ENCODE data around the gene DNAJC4.

DNA sequence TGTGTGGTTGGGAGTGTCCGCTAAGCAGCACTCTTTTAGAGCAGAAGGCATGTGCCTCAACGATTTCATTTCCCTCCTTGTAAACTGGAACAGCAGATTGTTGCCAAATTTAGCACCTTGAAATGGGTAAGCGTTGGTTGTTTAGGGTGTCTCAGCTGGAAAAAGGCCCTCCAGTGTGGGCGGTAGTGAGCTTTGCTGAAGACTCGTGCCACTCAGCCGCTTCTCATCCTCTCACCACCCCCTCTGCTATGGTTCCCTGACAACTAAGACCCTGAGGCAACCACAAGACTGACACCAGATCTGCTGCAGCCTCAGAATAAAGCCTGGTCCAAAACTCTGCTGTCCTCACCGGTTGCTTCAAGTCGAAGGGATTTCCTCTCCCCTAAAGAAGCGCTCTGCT is 33.7 kb upstream of the DNAJC4 start:
- TF ChIP-seq, protein P1, sequence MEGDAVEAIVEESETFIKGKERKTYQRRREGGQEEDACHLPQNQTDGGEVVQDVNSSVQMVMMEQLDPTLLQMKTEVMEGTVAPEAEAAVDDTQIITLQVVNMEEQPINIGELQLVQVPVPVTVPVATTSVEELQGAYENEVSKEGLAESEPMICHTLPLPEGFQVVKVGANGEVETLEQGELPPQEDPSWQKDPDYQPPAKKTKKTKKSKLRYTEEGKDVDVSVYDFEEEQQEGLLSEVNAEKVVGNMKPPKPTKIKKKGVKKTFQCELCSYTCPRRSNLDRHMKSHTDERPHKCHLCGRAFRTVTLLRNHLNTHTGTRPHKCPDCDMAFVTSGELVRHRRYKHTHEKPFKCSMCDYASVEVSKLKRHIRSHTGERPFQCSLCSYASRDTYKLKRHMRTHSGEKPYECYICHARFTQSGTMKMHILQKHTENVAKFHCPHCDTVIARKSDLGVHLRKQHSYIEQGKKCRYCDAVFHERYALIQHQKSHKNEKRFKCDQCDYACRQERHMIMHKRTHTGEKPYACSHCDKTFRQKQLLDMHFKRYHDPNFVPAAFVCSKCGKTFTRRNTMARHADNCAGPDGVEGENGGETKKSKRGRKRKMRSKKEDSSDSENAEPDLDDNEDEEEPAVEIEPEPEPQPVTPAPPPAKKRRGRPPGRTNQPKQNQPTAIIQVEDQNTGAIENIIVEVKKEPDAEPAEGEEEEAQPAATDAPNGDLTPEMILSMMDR (conservative IDR thresholded peaks at IDR 0.05 in 1 of 2, IDR thresholded peaks at IDR 0.05 in 1 of 2; ENCODE audit: low read depth in 1 of 2, low read length in 2 of 2): no peak
- no peak for TF ChIP-seq EZH2 (IDR thresholded peaks at IDR 0.05; ENCODE audit: low read length, missing control alignments)

Data from fibroblast of lung (primary cell).